D721Med (cell line): ENCODE data around the gene ERC2.

Source experiments
- DNase-seq: peaks from one replicate; pipeline ENCODE4 v3.0.0; 2011; ENCODE audit warnings: low spot score; ENCODE audit not compliant: insufficient read length
- FAIRE-seq: peaks from 2 replicates; lab custom pipeline; 2011; peaks lifted over from hg19 to GRCh38; lab: Jason Lieb, UNC
- TF ChIP-seq, protein P1 (sequence below): IDR thresholded peaks from 2 replicates; pipeline ENCODE4 v1.5.1; 2012; ENCODE audit warnings: mild to moderate bottlenecking, control low read depth; ENCODE audit not compliant: insufficient read depth; ENCODE audit errors: missing control alignments

The ERC2 gene

DNA sequence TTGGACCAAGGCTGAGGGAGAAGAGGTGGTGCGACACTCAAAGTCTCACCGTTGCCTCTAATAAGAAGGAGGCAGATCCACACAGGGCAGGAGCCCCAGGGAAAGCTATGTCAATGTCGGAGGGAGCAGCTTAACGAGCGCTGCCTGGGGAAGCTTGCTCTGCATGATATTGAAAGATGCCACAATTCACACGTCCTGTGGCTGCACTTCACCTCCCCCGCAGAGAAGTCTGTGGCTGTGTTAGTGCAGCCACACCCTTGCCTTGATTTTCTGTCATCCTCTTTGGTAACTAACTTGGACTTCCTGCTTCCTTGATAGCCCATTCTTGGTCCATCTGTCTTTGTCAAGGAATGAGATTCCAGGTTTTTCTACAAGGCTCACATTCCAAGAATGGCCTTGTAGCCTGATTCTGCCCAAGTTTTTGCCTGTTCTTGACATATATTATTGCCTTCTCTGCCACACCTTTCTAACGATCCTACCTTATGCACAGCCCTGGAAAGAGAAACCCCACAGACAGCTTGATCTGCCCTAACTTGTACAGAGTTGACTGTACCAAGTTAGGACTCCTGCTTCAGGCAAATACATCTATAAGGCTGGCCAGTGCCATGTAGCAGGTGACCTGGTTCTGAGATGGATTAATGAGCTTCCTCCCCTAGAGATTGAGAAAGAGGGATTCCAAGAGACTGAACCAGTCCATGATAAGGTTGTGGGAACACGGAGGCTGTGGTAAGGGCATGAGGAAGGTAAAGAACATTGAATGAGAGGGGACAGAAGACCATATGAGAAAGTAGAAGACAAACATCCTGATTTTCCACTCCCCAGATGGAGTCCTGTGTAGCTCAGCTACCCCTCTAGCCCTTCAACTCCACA lies 828.1 kb downstream of the ERC2 start:
- FAIRE-seq (no peak), DNase-seq (no peak)
- TF ChIP-seq, protein P1, sequence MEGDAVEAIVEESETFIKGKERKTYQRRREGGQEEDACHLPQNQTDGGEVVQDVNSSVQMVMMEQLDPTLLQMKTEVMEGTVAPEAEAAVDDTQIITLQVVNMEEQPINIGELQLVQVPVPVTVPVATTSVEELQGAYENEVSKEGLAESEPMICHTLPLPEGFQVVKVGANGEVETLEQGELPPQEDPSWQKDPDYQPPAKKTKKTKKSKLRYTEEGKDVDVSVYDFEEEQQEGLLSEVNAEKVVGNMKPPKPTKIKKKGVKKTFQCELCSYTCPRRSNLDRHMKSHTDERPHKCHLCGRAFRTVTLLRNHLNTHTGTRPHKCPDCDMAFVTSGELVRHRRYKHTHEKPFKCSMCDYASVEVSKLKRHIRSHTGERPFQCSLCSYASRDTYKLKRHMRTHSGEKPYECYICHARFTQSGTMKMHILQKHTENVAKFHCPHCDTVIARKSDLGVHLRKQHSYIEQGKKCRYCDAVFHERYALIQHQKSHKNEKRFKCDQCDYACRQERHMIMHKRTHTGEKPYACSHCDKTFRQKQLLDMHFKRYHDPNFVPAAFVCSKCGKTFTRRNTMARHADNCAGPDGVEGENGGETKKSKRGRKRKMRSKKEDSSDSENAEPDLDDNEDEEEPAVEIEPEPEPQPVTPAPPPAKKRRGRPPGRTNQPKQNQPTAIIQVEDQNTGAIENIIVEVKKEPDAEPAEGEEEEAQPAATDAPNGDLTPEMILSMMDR, result no peak

DNA sequence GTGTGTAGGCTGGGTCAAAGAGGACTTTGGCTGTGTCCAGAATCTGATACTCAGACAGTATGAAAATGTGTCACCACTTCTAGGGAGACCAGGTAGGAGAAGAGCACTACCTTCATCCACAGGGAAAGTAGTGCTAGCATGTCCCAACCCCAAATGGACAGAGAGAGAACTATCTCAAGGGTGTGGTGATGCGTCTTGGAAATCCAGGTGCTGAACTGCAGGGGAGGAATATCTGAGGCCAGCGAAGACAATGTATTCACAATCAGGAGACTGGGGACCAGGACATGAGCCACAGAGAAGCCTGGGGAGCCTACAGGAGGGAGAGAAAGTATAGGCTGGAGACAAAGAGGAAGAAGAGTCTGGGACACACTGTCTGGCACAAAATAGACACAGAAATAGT lies 829.1 kb downstream of the ERC2 start:
- DNase-seq (no peak), FAIRE-seq (no peak)
- TF ChIP-seq, protein P1, result no peak

DNA sequence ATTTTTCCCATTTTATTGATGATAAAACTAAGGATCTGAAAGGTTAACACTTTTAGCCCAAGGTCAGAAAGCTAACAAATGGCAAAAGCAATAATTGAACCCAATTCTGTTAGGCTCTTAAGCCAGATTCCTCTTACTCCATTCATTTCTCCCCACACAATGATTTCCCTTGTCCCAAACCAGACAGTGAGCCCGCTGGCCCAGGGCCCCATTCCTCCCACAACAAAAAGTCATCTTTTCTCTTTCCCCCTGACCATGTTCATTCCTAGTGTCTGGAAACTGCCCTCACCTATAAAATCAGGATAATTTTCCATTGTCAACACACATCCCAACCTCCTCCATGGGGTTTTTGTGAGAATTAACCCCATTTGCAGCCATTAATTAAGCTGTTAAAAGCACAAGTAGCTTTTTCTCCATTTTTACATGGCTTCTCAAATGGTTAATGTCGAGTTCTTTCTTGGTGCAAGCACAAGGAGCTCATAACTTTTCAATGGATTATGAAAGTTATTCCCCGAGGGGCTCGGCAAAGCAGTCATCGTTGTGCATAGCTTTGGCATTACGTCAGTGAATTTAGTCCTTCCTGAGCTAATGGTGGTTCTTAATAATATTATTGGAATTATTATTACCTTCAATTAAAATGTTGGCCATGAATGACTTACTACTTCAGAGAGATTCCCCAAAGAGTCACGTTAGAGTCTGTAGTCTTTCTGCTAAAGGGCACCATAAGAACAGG lies 830.2 kb downstream of the ERC2 start:
- TF ChIP-seq, protein P1, result no peak
- DNase-seq, result no peak
- no peak for FAIRE-seq

DNA sequence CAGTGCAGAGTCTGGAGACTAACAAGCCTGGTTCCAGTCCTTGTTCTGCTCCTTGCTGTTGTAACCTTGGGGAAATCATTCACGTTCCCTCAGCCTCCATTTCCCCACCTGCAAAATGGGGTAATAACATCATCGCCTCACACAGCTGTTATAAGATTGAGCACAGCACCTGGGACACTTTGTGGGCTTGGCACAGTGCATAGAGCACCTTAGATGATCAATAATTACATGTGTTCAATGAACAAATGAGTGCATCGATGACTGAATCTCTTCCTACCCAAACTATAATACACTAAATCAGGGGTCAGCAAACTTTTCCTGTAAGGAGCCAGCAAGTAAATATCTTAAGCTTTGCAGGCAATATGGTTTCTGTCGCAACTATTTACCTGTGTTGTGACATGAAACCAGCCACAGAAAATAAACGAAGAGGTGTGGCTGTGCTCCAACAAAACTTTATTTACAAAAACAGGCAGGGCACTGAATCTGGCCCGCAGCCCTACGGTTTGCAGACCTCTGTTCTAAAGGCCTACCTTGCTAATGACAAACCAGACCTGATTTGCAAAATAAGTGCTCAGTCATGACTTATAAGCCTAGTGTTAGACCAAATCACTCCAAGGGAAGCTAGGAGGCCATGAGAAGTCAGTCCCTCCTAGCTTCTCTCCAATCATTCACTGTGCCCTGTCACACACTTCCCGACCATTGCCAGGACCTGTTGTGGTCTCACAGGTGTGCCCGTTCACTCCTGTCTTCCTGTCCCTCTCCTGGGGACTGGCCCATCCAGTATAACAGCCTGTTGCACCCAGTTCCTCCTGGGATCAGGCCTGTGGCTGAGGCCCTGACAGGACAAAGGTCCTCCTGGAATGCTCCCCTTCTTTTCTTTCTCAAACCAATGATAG lies 831.7 kb downstream of the ERC2 start:
- no peak for FAIRE-seq
- no peak for DNase-seq
- TF ChIP-seq, protein P1, result no peak

DNA sequence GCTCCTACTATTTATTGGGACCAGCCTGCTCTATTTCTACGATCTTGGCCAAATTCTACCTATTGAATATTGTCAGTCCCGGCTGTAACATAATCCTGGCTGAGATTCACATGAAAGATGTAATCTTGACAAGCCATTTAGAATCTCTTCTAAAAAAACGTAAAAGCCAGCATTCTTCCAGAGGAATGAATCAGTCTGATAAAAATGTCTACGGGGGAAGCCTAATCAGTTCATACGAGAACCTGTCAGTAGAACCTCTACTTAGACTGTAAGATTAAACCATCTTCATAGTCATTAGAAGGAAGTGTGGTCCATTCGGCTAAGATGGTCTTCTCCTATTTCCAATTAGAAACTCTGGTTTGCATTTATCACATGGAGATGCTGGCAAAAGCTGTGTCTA lies 833.9 kb downstream of the ERC2 start:
- DNase-seq (no peak), FAIRE-seq (no peak)
- TF ChIP-seq, protein P1, result no peak

DNA sequence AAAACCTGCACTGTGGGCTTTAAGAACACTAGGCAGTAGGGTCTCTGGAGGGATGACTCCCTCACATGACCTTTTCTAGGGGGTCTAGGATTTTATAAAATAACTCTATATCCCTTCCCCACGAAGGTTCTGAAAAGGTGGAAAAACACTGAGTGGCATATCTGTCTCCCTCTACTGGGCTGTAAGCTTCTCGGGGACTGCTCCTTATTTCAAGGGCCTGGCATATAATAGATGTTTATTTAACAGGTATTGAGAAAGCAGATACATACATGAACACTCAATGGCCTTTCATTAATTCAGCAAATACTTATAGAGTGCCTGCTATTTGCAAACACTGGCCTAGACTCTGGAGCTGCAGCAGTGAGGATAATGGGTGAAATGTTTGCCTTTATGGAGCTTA lies 834.9 kb downstream of the ERC2 start:
- no peak for FAIRE-seq
- DNase-seq, result no peak
- TF ChIP-seq, protein P1, result no peak
